ENCODE data around the gene CACTIN. TPM values are rescaled to one million over a fixed set of nuclear protein-coding genes. Genes with fewer than 3 reads are reported as not detected.

Gene CACTIN
- total RNA-seq, 1 experiment from 2014 or later = 18.6 TPM

GRCh38 chr19:3652422-3652821, 25.8 kb upstream of the CACTIN start:
- intact Hi-C loops (cut with micrococcal nuclease; ENCODE audit: unreplicated experiment) = no loop called here
- no peak overlapping the region for H2AFZ ChIP-seq
- H3K9me2 ChIP-seq (ENCODE audit: insufficient read depth) = no peaks in the 10 kb centered on the region
- no peaks in the 10 kb centered on the region for H3K9me3 ChIP-seq (ENCODE audit: insufficient read depth, low read depth)
- ChIA-PET CTCF (no interaction called here), POLR2A (ENCODE audit: unreplicated experiment) (no interaction called here)
- no peaks in the 10 kb centered on the region for H3K27me3 ChIP-seq (ENCODE audit: insufficient read depth, low read depth)
- BruUV-seq (replicated peaks) = no TSS peak
- H3K4me3 ChIP-seq = no peak overlapping the region
- no peaks in the 10 kb centered on the region for H3K36me3 ChIP-seq (ENCODE audit: low read depth)
- no peak for DNase-seq
- H3K4me1 ChIP-seq (replicated peaks; ENCODE audit: insufficient read depth) = no peaks in the 10 kb centered on the region
- no peaks in the 10 kb centered on the region for H3K79me2 ChIP-seq (ENCODE audit: low read depth)
- TF ChIP-seq EZH2 (IDR thresholded peaks at IDR 0.05; ENCODE audit: low read depth) (no peak), CTCF (conservative IDR thresholded peaks at IDR 0.05) (no peak)
- H3K27ac ChIP-seq = no peak overlapping the region
- H3F3A ChIP-seq (ENCODE audit: insufficient read depth, low read depth) = no peaks in the 10 kb centered on the region
- H3K4me2 ChIP-seq = no peak overlapping the region
- no peaks in the 10 kb centered on the region for H4K20me1 ChIP-seq (ENCODE audit: insufficient read depth)

GRCh38 chr19:3651684-3652083, 25.1 kb upstream of the CACTIN start:
- POLR2A ChIA-PET (ENCODE audit: unreplicated experiment) = no interaction called here
- H4K20me1 ChIP-seq (ENCODE audit: insufficient read depth) = no peaks in the 10 kb centered on the region
- no peak for DNase-seq
- BruUV-seq (replicated peaks) = no TSS peak
- H2AFZ ChIP-seq = no peak overlapping the region
- TF ChIP-seq EZH2 (IDR thresholded peaks at IDR 0.05; ENCODE audit: low read depth) (no peak), CTCF (conservative IDR thresholded peaks at IDR 0.05) (no peak)
- no peaks in the 10 kb centered on the region for H3K4me1 ChIP-seq (replicated peaks; ENCODE audit: insufficient read depth)
- no peaks in the 10 kb centered on the region for H3K36me3 ChIP-seq (ENCODE audit: low read depth)
- no peak overlapping the region for H3K4me2 ChIP-seq
- H3K9me3 ChIP-seq (ENCODE audit: insufficient read depth, low read depth) = no peaks in the 10 kb centered on the region
- H3K4me3 ChIP-seq = no peak overlapping the region
- H3K9me2 ChIP-seq (ENCODE audit: insufficient read depth) = no peaks in the 10 kb centered on the region
- H3K79me2 ChIP-seq (ENCODE audit: low read depth) = no peaks in the 10 kb centered on the region
- CTCF ChIA-PET = no interaction called here
- no peaks in the 10 kb centered on the region for H3K27me3 ChIP-seq (ENCODE audit: insufficient read depth, low read depth)
- intact Hi-C loops (cut with micrococcal nuclease; ENCODE audit: unreplicated experiment) = no loop called here
- no peak overlapping the region for H3K27ac ChIP-seq
- no peaks in the 10 kb centered on the region for H3F3A ChIP-seq (ENCODE audit: insufficient read depth, low read depth)

- Histone ChIP-seq H3K4me1 (replicated peaks; ENCODE audit: insufficient read depth) (no peaks in the 10 kb centered on the region), H4K20me1 (ENCODE audit: insufficient read depth) (no peaks in the 10 kb centered on the region), H3K9me2 (ENCODE audit: insufficient read depth) (no peaks in the 10 kb centered on the region), H3K9me3 (ENCODE audit: insufficient read depth, low read depth) (no peaks in the 10 kb centered on the region), H3K4me2 (no peak overlapping the region), H3F3A (ENCODE audit: insufficient read depth, low read depth) (no peaks in the 10 kb centered on the region), H3K79me2 (ENCODE audit: low read depth) (no peaks in the 10 kb centered on the region), H3K27ac (no peak overlapping the region), H3K4me3 (no peak overlapping the region), H3K27me3 (ENCODE audit: insufficient read depth, low read depth) (no peaks in the 10 kb centered on the region), H2AFZ (no peak overlapping the region), H3K36me3 (ENCODE audit: low read depth) (no peaks in the 10 kb centered on the region)
- ChIA-PET CTCF (no interaction called here), POLR2A (ENCODE audit: unreplicated experiment) (no interaction called here)
- intact Hi-C loops (cut with micrococcal nuclease; ENCODE audit: unreplicated experiment) = no loop called here
- BruUV-seq (replicated peaks) = no TSS peak
- no peak for DNase-seq
- TF ChIP-seq EZH2 (IDR thresholded peaks at IDR 0.05; ENCODE audit: low read depth) = no peak
- no peak for TF ChIP-seq CTCF (conservative IDR thresholded peaks at IDR 0.05)
Observed at GRCh38 chr19:3649888-3650287, 23.3 kb upstream of the CACTIN start.
